GM12864 (cell line): Measurements from ENCODE around the gene RHOD.

Experiments
- DNase-seq: peaks from one replicate; pipeline ENCODE4 v3.0.0-alpha.2; 2011; ENCODE audit warnings: low read depth
- H3K4me3 ChIP-seq: 2 replicates; pipeline ENCODE4 v1.5.1; 2011; ENCODE audit warnings: mild to moderate bottlenecking, low read depth, low read length, control low read depth
- TF ChIP-seq, protein P1 (sequence below): IDR thresholded peaks from 2 replicates; pipeline ENCODE4 v1.5.1; 2011; ENCODE audit warnings: low read depth, mild to moderate bottlenecking, moderate library complexity, low read length, control low read depth, inconsistent platforms; ENCODE audit errors: missing control alignments

The RHOD gene

GRCh38 chr11:67118181-67118766 is 61.6 kb downstream of the RHOD start:
- DNase-seq = no peak
- TF ChIP-seq, protein P1, sequence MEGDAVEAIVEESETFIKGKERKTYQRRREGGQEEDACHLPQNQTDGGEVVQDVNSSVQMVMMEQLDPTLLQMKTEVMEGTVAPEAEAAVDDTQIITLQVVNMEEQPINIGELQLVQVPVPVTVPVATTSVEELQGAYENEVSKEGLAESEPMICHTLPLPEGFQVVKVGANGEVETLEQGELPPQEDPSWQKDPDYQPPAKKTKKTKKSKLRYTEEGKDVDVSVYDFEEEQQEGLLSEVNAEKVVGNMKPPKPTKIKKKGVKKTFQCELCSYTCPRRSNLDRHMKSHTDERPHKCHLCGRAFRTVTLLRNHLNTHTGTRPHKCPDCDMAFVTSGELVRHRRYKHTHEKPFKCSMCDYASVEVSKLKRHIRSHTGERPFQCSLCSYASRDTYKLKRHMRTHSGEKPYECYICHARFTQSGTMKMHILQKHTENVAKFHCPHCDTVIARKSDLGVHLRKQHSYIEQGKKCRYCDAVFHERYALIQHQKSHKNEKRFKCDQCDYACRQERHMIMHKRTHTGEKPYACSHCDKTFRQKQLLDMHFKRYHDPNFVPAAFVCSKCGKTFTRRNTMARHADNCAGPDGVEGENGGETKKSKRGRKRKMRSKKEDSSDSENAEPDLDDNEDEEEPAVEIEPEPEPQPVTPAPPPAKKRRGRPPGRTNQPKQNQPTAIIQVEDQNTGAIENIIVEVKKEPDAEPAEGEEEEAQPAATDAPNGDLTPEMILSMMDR = no peak
- peak overlapping the region; percentile 59 for H3K4me3 ChIP-seq

DNA sequence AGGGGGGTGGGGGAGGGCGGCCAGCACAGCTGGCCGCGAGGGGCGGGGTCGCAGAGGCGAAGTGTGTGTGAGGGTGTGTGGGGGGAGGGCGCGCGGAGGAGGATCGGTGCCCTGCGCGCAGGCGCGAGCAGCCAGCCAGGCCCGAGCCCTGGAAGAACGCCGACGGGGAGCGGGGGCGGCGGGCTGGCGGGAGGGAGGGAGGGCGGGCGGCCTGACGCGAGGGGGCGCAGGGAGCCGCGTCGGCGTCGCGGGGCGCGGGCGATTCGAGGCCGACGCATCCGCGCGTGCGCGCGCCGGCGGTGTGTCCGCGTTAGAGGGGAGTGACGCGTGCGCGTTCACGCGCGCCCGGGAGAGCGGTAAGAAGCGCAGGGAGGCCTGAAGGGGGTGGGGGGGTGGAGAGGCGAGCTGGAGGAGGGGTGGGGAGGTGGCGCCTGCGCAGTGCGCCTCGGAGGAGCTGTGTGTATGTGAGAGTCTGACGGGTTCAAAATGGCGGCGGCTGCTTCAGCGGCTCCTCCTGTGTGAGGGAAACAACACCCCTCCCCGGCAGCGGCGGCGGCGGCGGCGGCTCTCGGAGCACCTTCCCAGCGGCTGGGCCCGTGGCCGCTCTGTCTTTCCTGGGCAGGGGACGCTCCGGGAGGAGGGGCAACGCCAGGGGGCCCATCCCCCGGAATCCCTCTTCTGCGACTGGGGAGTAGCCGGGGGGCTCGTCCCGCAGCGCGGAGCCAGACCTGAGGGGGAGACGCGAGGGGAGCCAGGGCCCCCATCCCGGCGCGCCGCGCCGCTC is 62.3 kb downstream of the RHOD start, which contains the start of gene KDM2A:
KDM2A (plus strand) TSS at position 463 of the 784 bp plus-strand sequence. CDS start 2,054 bp downstream, outside the sequence.
- TF ChIP-seq, protein P1 = peak; percentile 10
- DNase-seq = peak; percentile 96
- peak within 1 kb of the TSS; percentile 80 for H3K4me3 ChIP-seq

GRCh38 chr11:67119585-67120391 is 63.1 kb downstream of the RHOD start:
- TF ChIP-seq, protein P1 = peak; percentile 6
- peak overlapping the region; percentile 80 for H3K4me3 ChIP-seq
- no peak for DNase-seq

- no peak for DNase-seq
- H3K4me3 ChIP-seq = peak overlapping the region; percentile 80
- TF ChIP-seq, protein P1 = no peak
These were observed 63.8 kb downstream of the RHOD start for GRCh38 chr11:67120456-67120855.

DNA sequence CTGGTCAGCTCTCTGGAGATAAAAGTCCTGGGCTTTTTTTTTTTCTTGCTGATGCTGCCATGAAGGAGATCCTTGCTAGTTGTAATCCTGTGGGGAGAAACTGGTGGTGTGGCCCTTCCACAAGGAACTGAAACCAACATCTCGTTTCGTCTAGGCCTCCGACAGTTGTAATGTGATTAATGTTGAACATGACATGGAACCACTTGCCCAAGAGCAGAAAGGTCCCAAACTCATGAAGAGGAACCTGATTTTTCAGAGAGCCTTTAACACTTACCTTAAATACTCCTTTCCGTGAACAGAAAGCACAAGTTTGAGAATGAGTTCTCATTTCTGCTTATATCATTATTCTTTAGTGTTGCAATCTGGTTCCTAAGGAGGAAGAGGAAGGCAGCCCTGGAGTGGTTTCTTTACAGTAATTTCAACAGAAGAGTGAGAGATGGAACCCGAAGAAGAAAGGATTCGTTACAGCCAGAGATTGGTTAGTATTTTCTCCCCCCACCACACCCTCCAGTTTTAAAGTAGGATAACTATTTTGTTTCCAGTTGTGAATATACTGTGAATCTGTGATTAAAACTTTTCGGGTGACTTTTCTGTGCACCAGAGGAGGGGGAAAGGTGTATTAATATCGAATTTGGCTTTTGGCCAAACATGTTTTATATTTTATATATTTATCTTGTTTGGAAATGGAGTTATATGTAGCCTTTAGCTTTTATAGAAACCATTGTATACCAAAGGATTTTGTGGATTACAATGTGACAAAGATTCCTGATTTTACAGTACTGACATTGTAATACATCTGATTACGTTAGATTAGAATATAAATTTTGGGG is 64.4 kb downstream of the RHOD start:
- DNase-seq = peak; percentile 82
- H3K4me3 ChIP-seq = peak overlapping the region; percentile 80
- TF ChIP-seq, protein P1 = no peak
